Skin of body (tissue), 2 donors: ENCODE measurements around the gene TOMM40L. TPM values are rescaled to one million over a fixed set of nuclear protein-coding genes. Genes with fewer than 3 reads are reported as not detected.
"Not testable (repeated sequence)": the region's sequence is repeated elsewhere in the genome, so short reads cannot be mapped to it uniquely, and the experiment has no call there.

Source experiments
- DNase-seq: peaks from one replicate; lab custom pipeline; 2025; lab: John Stamatoyannopoulos, UW
- total RNA-seq: library from RNA; depleted of rRNA; stranded (reverse); fragments of >200 nt; gene quantifications from one replicate; pipeline ENCODE4 v1.2.3, GENCODE V29; 2014

Gene TOMM40L
- total RNA-seq, 1 donor from 2014 or later: 5.6 TPM

DNA sequence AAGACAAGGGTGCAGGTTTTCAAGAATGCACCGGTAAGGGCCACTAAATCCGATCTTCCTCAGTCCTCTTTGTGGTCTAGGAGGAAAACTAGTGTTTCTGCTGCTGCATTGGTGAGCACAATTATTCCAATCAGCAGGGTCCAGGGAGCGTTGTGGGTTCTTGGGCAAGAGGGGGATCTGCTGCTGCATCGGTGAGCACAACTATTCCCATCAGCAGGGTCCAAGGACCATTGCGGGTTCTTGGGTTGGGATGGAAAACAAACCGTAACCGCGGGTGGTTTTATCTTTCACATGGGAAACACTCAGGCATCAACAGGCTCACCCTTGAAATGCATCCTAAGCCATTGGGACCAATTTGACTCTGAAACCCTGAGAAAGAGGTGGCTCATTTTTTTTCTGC is 25.7 kb downstream of the TOMM40L start:
- no peak for DNase-seq

GRCh38 chr1:161255302-161255701 is 29.4 kb downstream of the TOMM40L start:
- DNase-seq: not testable (repeated sequence)

DNA sequence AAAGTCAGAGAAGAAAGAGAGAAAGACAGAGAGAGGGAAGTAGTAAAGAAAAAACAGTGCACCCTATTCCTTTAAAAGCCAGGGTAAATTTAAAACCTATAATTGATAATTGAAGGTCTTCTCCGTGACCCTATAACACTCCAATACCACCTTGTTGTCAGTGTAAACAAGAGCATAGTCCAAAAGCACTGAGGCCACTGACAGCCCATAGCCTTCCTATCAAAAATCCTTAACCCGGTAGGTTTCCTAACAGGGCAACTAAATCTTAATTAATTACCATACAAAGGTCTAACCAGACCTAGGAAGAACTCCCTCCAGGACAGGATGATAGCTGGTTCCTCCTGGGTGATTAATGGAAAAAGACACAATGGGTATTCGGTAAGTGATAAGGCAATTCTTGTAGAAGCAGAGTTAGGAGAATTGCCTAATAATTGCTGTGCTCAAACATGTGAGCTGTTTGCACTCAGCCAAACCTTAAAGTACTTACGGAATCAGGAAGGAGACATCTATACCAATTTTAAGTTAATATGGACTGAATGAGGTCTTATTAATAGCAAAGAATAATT is 30.2 kb downstream of the TOMM40L start:
- not testable (repeated sequence) for DNase-seq

- not testable (repeated sequence) for DNase-seq
These were observed 31.2 kb downstream of the TOMM40L start for GRCh38 chr1:161257109-161257508.

- peak; percentile 22 for DNase-seq
These were observed 32.8 kb downstream of the TOMM40L start, which contains the start of gene PCP4L1 for GRCh38 chr1:161258439-161259344. Gene PCP4L1 (plus strand): TSS chr1:161258745. CDS start chr1:161258975, 230 bp downstream.

DNA sequence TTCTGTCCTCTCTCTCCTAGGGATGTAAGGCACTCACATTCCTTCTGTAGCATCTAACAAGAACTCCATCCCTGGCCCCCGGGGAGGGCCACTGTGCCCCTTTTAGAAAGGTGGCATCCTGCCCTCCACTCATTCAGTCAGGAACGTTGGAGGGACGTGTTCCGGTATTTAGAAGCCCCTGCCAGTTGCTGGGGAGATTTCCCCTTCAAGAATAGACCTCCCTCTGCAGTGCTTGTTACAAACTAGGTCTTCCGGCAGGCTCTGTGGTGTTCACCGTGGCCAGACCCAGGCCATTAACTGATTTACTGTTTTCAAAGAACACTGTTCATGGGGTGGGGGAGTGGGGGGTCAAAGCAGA is 33.5 kb downstream of the TOMM40L start:
- DNase-seq: no peak

- DNase-seq: no peak
These were observed 33.9 kb downstream of the TOMM40L start for GRCh38 chr1:161259765-161260164.

GRCh38 chr1:161260376-161261260 is 34.8 kb downstream of the TOMM40L start:
- DNase-seq: no peak

DNA sequence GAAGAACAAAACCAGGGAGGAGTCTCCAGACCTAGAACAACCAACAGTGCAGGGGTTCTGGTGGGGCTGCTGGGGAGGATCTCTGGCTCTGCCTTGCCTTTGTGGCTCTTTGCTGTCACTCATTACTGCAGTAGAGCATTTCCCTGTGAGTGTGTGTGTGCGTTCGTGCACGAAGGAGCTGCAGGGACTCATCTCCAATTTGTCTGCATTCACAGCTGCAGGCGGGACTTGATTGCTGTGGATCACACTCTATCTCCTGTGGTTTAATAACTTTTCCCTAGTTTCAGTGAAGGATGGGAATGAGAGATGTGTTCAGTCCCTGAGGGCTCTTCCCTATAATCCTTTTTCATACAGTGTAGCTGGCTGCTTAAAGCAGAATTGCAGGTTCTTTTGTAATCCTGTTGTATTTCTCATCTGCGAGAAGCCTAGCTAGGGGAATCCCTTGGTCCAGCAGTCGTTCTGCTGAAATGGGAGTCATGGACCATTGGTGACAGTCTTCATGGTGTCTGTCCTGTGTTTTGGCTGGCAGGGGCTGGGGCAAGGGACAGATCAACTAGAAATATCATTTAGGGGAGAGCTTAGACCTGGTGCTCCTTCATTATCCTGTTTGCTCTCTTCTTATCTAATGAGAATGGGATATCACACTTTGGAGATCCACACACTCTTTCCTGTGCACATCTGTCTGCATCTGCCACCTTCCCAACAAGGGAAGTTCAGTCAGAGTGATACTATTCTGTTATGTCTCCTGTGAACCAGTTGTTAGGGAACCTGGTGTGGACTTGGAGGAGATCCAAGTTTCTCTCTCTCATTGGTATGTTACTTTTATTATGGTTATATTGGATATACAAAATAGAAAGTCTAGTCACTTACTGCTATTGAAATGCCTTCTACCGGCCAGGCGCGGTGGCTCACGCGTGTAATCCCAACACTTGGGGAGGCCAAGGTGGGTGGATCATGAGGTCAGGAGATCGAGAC is 35.7 kb downstream of the TOMM40L start:
- no peak for DNase-seq

DNA sequence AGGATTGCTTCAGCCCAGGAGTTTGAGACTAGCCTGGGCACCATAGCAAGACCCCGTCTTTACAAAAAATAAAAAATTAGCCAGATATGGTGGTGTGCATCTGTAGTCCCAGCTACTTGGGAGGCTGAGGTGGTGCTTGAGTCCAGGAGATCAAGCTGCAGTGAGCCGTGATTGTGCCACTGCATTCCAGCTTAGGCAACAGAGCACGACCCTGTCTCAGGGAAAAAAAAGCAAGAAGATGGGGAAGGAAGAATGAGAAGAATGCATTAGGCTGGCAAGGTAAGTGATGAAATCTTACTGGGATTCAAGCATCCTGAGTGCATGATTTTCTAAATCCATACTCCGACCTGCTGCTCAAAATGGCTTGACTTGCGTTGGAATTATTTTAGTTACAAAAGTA is 39.4 kb downstream of the TOMM40L start:
- DNase-seq: no peak

GRCh38 chr1:161266202-161266601 is 40.3 kb downstream of the TOMM40L start:
- no peak for DNase-seq

- DNase-seq: no peak
These were observed 41.0 kb downstream of the TOMM40L start for GRCh38 chr1:161266836-161267235.

- DNase-seq: no peak
These were observed 41.5 kb downstream of the TOMM40L start for GRCh38 chr1:161267321-161267720.

DNA sequence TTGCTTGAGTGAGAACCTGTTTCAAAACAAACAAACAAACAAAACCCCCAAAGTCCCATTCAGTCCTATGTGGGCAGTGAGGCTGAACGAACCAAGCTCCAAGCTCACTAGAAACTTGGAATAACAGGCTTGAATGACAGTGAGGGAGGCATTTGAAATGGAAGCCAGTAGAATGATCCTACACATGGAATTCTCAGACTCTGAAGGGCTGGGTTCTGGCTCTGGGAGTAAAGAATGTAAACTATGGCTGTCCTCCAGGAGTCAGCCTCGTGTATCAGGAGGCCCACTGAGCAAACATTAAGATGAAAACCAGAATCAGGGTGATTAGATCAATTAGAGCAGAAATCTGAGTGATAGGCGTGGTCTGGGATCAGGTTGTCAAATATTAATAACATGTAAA is 47.5 kb downstream of the TOMM40L start:
- DNase-seq: no peak

DNA sequence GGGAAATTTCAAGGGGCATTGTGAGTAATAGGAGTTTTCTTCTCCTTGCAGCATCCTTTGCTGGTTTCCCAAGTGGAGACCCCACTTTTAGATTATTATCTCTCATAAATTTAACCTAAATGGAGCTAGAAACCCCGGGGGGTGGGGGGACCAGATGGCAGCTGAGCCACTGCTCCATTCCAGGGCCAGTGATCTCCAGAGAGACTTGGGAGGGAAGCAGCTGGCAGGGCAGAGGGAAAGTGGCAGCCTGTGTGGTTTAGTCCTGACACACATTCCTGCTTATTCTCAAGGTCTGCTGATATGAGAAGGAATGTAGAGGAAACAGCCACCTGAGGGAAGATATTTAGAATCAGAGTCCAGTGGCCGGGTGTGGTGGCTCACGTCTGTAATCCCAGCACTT is 49.0 kb downstream of the TOMM40L start:
- no peak for DNase-seq

Other genes starting within 250 kb of the TOMM40L start
- 42.1 TPM for gene F11R, start 204.9 kb upstream of the TOMM40L start, total RNA-seq
- 29.3 TPM for gene TSTD1, start 187.1 kb upstream of the TOMM40L start, total RNA-seq
- 48.7 TPM for gene USF1, start 180.1 kb upstream of the TOMM40L start, total RNA-seq
- 7.9 TPM for gene ARHGAP30, start 156.2 kb upstream of the TOMM40L start, total RNA-seq
- 49.6 TPM for gene NECTIN4, start 136.5 kb upstream of the TOMM40L start, total RNA-seq
- not detected for gene KLHDC9, start 127.7 kb upstream of the TOMM40L start, total RNA-seq
- 25.4 TPM for gene PFDN2, start 108.0 kb upstream of the TOMM40L start, total RNA-seq
- 19.3 TPM for gene NIT1, start 108.0 kb upstream of the TOMM40L start, total RNA-seq
- 18.7 TPM for gene DEDD, start 93.4 kb upstream of the TOMM40L start, total RNA-seq
- 74.5 TPM for gene UFC1, start 72.1 kb upstream of the TOMM40L start, total RNA-seq
- 8.4 TPM for gene USP21, start 66.6 kb upstream of the TOMM40L start, total RNA-seq
- gene PPOX, start 59.6 kb upstream of the TOMM40L start, total RNA-seq: 16.7 TPM
- gene B4GALT3, start 48.6 kb upstream of the TOMM40L start, total RNA-seq: 15.6 TPM
- 6.8 TPM for gene ADAMTS4, start 27.0 kb upstream of the TOMM40L start, total RNA-seq
- 103 TPM for gene NDUFS2, start 23.7 kb upstream of the TOMM40L start, total RNA-seq
- 12.4 TPM for gene FCER1G, start 10.8 kb upstream of the TOMM40L start, total RNA-seq
- not detected for gene APOA2, start 2.4 kb upstream of the TOMM40L start, total RNA-seq
- gene NR1I3, start 12.1 kb downstream of the TOMM40L start, total RNA-seq: not detected
- gene PCP4L1, start 32.7 kb downstream of the TOMM40L start, total RNA-seq: 1.8 TPM
- 26.5 TPM for gene MPZ, start 83.9 kb downstream of the TOMM40L start, total RNA-seq
- 28.4 TPM for gene SDHC, start 88.3 kb downstream of the TOMM40L start, total RNA-seq
- gene CFAP126, start 141.8 kb downstream of the TOMM40L start, total RNA-seq: not detected